Smooth muscle cell of the coronary artery (primary cell): ENCODE data around the gene FAM210A. TPM values are rescaled to one million over a fixed set of nuclear protein-coding genes. Genes with fewer than 3 reads are reported as not detected.

Experiments
- total RNA-seq: library from RNA; depleted of rRNA; stranded (reverse); fragments of >200 nt; gene quantifications from 2 replicates; pipeline ENCODE4 v1.2.3, GENCODE V29; 2014; ENCODE audit warnings: low replicate concordance

Gene FAM210A
- 15.6 and 19.3 TPM in 2 replicates for total RNA-seq

DNA sequence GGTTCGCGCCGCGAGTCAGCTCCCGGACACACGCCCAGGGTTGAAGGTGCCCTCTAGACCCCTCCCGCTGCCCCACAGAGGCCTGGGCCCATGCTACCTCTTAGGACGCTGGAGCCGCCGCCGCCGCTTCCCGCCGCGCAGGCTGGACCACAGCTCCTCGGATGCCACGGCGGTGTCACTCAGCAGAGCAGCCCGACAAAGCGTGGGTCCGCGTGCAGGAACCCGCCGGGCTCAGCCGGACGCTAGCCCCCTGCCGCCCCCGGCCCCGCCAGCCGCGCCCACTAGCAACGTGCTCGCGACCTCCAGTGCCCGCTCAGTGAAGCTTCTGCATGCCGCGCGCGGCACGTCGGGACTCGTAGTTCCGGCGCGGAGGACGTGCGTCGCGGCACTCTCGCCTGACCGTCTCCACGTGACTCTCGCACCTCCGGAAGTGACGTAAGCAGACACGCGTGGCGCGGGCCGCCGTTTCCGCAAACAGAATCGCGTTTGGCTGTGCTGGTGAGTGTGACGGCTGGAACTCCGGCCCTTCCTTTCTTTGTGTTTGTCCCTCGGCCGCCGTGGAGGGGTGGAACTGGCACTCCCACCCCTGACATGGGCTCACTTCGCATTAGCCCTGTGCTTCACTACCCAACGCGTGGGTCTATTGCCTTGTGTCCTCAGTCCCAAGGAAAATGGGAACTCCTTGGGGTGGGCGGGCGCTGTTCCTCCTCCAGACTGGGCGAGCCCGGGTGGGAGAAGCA is at the start of gene FAM210A, which contains the start of gene RNMT:
Gene FAM210A, minus strand, starts transcription at position 327 of the 740 bp plus-strand sequence. CDS start 44,481 bp downstream, outside the sequence.
Gene RNMT, plus strand, starts transcription at position 442 of the 740 bp plus-strand sequence. CDS start 4,845 bp downstream, outside the sequence.

Other genes with a start within 250 kb of the FAM210A start
- gene RNMT, start 115 bp upstream of the FAM210A start, total RNA-seq = 8.9 and 14.1 TPM in 2 replicates
- gene MC5R, start 97.6 kb upstream of the FAM210A start, total RNA-seq = not detected in 2 replicates
- gene MC2R, start 189.0 kb upstream of the FAM210A start, total RNA-seq = not detected in 2 replicates